GM23248 (cell line): ENCODE measurements around the gene GSG1L.

Experiments
- EZH2 ChIP-seq: fragments of 200-600 bp; sonication (generic); IDR thresholded peaks from 2 replicates; pipeline ENCODE4 v1.6.1; 2018; ENCODE audit warnings: antibody characterized with exemption, mild to moderate bottlenecking; ENCODE audit not compliant: insufficient read depth, poor library complexity, severe bottlenecking
- EZH2phosphoT487 ChIP-seq: fragments of 200-600 bp; sonication (generic); IDR thresholded peaks from 2 replicates; pipeline ENCODE4 v1.6.1; 2018; ENCODE audit warnings: antibody characterized with exemption, moderate library complexity, mild to moderate bottlenecking, low read depth; ENCODE audit not compliant: insufficient read depth

DNA sequence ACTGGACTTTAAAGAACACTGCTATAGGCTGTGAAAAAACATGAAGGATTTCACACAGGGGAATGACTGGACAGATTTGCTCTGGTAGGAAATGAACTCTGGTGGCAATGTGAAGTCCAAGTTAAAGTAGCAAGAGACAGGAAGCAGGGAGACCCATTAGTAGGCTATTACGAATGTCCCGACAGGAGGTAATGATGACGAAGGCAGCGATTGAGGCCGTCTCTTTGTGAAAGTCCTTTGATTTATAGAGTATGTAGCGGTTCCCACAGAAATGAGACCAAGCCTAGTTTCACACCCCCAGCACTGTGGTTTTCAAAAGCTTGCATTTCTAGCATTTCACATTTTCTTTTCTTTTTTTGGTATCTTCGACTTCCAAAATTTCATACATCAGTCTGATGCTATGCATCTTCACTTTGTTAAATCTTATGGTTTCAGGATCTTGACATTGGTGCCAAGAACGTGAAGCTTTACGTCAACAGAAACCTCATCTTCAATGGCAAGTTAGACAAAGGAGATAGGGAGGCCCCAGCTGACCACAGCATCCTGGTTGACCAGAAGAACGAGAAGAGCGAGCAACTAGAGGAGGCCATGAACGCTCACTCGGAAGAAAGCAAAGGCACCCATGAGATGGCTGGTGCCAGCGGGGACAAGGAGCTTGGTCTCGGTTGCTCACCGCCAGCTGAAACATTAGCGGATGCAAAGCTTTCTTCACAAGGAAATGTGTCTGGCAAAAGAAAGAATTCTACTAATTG, 323.7 kb downstream of the GSG1L start:
- no peak for TF ChIP-seq EZH2
- no peak for TF ChIP-seq EZH2phosphoT487
